ENCODE results near the gene QPRT.
A peak's percentile ranks its signal among the peaks of the same experiment; 100 is the strongest.
"Not testable (repeated sequence)": the region's sequence is repeated elsewhere in the genome, so short reads cannot be mapped to it uniquely, and the experiment has no call there.

The QPRT gene

DNA sequence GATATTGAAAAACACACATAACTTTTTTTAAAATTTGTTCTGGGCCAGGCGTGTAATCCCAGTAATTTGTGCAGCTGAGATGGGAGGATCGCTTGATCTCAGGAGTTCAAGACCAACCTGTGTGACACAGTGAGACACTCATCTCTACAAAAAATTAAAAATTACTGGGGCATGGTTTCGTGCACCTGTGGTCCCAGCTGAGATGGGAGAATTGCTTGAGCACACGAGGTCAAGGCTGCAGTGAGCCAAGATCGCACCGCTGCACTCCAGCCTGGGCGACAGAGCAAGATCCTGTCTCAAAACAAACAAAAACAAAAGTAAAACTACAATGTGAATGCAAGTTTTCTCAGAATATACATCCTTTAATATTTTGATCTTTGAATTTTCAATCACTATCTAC lies 51.7 kb downstream of the QPRT start:
- ATAC-seq (ENCODE audit: low read depth), result peak; percentile 56
- DNase-seq (ENCODE audit: low spot score in 2 of 2), result no peak
- Mint-ChIP-seq H3K27me3 (no peaks in the 10 kb centered on the region), H3K36me3 (peaks cover 7% of the 10 kb centered on the region), H3K9me3 (peaks cover 2% of the 10 kb centered on the region), H3K4me3 (peak overlapping the region; percentile 75), H3K27ac (no peak overlapping the region), H3K4me1 (peaks cover 21% of the 10 kb centered on the region)

DNA sequence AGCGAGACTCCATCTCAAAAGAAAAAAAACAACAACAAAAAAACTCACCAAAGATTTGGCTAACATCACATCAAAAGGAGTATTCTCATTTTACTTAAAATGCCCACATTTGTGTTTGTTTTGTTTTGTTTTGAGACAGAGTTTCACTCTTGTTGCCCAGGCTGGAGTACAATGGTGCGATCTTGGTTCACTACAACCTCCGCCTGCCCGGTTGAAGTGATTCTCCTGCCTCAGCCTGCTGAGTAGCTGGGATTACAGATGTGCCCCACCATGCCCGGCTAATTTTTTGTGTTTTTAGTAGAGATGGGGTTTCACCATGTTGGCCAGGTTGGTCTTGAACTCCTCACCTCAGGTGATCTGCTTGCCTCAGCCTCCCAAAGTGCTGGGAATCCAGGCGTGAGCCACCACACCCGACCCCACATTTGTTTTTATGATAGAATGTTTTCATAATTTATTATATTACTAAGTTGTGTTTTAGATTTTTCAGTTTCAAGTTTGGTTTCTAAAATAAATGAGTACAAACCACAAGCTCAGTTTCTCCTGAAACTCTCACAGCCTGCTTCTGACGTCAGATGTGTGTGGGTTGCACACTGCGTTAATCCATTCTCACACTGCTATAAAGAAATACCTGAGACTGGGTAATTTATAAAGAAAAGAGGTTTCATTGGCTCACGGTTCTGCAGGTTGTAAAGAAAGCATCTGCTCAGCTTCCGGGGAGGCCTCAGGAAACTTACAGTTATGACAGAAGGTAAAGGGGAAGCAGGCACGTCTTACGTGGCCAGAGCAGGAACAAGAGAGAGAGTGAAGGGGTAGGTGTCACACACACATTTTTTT lies 53.0 kb downstream of the QPRT start:
- not testable (repeated sequence) for H3K27me3 Mint-ChIP-seq; DNase-seq (ENCODE audit: low spot score in 2 of 2); H3K27ac Mint-ChIP-seq; H3K9me3 Mint-ChIP-seq
- peaks cover 12% of the 10 kb centered on the region for H3K36me3 Mint-ChIP-seq
- peak; percentile 35 for ATAC-seq (ENCODE audit: low read depth)
- peaks cover 31% of the 10 kb centered on the region for H3K4me1 Mint-ChIP-seq
- peak overlapping the region; percentile 75 for H3K4me3 Mint-ChIP-seq

DNA sequence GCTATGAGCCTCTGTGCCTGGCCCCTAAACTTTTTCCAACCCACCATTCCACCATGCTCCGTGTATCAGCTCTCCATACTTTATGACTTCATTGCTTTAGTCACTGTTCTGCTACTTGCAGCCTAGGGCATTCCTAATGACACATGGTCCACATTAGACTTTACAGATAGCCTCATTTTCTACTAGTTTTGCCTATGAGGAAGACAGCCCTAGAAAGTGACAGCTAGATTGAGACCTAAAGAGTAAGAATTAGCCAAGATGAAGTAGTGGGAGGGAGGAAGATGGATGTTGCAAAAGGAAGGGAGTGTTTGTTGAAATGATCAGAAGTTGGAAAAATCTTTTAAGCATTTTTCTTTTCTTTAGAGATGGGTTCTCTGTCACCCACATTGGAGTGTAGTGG lies 55.8 kb downstream of the QPRT start:
- H3K27me3 Mint-ChIP-seq, result no peaks in the 10 kb centered on the region
- H3K36me3 Mint-ChIP-seq, result peaks cover 13% of the 10 kb centered on the region
- H3K4me1 Mint-ChIP-seq, result peaks cover 43% of the 10 kb centered on the region
- H3K9me3 Mint-ChIP-seq, result peaks cover 2% of the 10 kb centered on the region
- H3K27ac Mint-ChIP-seq, result peak overlapping the region; percentile 9
- ATAC-seq (ENCODE audit: low read depth) (no peak), DNase-seq (ENCODE audit: low spot score in 2 of 2) (no peak)
- no peak overlapping the region for H3K4me3 Mint-ChIP-seq

DNA sequence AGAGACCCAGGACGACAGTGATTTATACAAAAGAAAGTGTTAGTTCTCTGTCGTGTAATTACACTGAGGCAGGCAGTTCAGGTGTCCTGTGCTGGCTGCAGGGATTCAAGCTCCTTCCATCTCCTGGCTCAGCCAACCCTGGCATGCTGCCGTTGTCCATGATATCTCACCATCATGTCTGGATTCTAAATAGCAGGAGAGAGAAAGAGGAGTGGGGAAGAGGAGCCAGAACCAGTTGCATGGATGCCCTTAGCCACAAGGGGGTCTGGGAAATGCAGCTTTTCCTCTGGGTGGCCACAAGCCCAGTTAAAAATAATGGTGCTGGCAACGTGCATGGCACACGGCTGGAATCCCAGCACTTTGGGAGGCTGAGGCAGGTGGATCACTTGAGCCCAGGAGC lies 57.1 kb downstream of the QPRT start:
- peaks cover 20% of the 10 kb centered on the region for H3K36me3 Mint-ChIP-seq
- ATAC-seq (ENCODE audit: low read depth) (no peak), DNase-seq (ENCODE audit: low spot score in 2 of 2) (no peak)
- H3K4me1 Mint-ChIP-seq, result peaks cover 53% of the 10 kb centered on the region
- no peaks in the 10 kb centered on the region for H3K27me3 Mint-ChIP-seq
- peaks cover 2% of the 10 kb centered on the region for H3K9me3 Mint-ChIP-seq
- H3K27ac Mint-ChIP-seq, result no peak overlapping the region
- H3K4me3 Mint-ChIP-seq, result no peak overlapping the region

DNA sequence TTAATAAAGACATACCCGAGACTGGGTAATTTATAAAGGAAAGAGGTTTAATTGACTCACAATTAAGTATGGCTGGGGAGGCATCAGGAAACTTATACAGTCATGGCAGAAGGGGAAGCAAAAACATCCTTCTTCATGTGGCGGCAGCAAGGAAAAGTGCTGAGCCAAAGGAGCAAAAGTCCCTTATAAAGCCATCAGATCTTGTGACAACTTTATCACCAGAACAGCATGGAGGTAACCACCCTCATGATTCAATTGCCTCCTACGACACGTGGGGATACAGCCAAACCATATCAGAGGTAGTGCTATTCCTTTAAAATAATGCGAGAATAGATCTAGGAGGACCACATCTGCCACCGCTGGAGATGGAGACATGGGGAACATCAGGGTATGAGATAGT lies 57.8 kb downstream of the QPRT start:
- H3K36me3 Mint-ChIP-seq, result peaks cover 25% of the 10 kb centered on the region
- H3K4me3 Mint-ChIP-seq, result no peak overlapping the region
- ATAC-seq (ENCODE audit: low read depth) (no peak), DNase-seq (ENCODE audit: low spot score in 2 of 2) (no peak)
- peaks cover 56% of the 10 kb centered on the region for H3K4me1 Mint-ChIP-seq
- no peaks in the 10 kb centered on the region for H3K27me3 Mint-ChIP-seq
- peak overlapping the region; percentile 74 for H3K27ac Mint-ChIP-seq
- H3K9me3 Mint-ChIP-seq, result peaks cover 2% of the 10 kb centered on the region

DNA sequence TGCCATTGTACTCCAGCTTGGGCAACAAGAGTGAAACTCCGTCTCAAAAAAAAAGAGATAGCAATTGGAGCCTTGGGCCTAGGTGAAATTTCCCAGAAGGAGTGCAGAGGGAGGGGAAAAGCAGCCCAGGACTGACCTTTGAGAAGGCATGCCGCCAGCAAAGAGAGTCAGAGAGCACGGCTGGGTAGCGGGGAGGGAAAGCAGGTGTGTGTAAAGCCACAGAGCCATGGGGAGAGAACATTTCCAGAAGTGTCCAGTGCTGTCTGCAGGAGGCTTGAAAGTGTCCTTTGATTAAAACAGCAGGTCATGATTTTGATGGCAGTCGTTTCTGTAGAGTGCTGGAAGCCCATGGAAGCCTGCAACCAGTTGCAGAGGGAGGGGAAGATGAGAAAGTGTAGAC lies 58.7 kb downstream of the QPRT start:
- H3K27me3 Mint-ChIP-seq, result no peaks in the 10 kb centered on the region
- no peak for ATAC-seq (ENCODE audit: low read depth)
- peaks cover 25% of the 10 kb centered on the region for H3K36me3 Mint-ChIP-seq
- no peak for DNase-seq (ENCODE audit: low spot score in 2 of 2)
- peak overlapping the region; percentile 71 for H3K27ac Mint-ChIP-seq
- no peaks in the 10 kb centered on the region for H3K9me3 Mint-ChIP-seq
- peaks cover 54% of the 10 kb centered on the region for H3K4me1 Mint-ChIP-seq
- H3K4me3 Mint-ChIP-seq, result peak overlapping the region; percentile 43

DNA sequence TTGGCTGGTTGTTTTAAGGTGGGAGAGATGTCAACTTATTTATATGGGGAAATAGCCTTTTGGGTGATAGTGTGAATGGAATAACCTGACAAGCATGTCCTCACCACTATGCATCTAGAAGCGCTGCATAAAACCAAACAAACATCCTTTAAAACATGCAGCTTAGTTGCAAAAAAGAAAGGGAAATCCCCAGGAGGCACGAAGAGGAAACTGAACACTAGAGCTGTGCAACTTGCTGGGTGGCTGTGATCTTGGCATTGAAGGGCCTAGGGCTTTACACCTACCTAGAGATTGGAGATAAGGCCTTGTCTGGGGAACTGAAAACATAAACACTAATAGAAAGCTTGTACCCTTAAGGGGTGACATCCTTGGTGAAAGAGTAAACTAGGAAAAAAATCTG lies 59.5 kb downstream of the QPRT start:
- Mint-ChIP-seq H3K4me1 (peaks cover 60% of the 10 kb centered on the region), H3K27me3 (no peaks in the 10 kb centered on the region), H3K9me3 (no peaks in the 10 kb centered on the region), H3K27ac (peak overlapping the region; percentile 71), H3K4me3 (peak overlapping the region; percentile 43), H3K36me3 (peaks cover 26% of the 10 kb centered on the region)
- DNase-seq (ENCODE audit: low spot score in 2 of 2), result peak in 1 of 2 donors; percentile 58
- ATAC-seq (ENCODE audit: low read depth), result peak; percentile 97

DNA sequence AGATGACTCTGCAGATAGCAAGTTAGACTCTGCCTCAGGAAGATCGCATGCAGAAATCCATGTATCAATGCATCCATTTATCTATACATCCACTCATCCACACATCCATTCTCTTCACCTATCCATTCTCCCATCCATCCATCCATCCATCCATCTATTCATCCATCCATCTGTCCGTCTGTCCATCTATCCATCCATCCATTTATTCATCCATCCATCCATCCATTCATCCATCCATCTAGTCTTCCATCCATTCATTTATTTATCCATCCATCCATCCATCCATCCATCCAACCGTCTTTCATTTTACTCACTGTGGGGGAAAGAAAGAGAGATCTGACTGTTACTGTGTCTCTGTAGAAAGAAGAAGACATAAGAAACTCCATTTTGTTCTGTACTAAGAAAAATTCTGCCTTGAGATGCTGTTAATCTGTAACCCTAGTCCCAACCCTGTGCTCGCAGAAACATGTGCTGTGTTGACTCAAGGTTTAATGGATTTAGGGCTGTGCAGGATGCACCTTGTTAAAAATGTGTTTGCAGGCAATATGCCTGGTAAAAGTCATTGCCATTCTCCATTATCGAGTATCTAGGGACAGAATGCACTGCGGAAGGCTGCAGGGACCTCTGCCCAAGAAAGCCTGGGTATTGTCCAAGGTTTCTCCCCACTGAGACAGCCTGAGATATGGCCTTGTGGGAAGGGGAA lies 61.1 kb downstream of the QPRT start:
- not testable (repeated sequence) for ATAC-seq (ENCODE audit: low read depth); H3K9me3 Mint-ChIP-seq; H3K27me3 Mint-ChIP-seq; DNase-seq (ENCODE audit: low spot score in 2 of 2)
- peaks cover 55% of the 10 kb centered on the region for H3K4me1 Mint-ChIP-seq
- H3K4me3 Mint-ChIP-seq, result peak overlapping the region; percentile 10
- peaks cover 27% of the 10 kb centered on the region for H3K36me3 Mint-ChIP-seq
- peak overlapping the region; percentile 91 for H3K27ac Mint-ChIP-seq

DNA sequence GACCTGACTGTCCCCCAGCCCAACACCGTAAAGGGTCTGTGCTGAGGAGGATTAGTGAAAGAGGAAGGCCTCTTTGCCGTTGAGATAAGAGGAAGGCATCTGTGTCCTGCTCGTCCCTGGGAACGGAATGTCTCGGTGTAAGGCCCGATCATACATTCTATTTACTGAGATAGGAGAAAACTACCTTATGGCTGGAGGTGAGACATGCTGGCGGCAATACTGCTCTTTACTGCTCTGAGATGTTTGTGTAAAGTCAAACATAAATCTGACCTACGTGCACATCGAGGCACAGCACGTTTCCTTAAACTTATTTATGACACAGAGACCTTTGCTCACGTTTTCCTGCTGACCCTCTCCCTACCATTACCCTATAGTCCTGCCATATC lies 61.6 kb downstream of the QPRT start:
- peak overlapping the region; percentile 47 for H3K4me3 Mint-ChIP-seq
- peak overlapping the region; percentile 91 for H3K27ac Mint-ChIP-seq
- ATAC-seq (ENCODE audit: low read depth); H3K9me3 Mint-ChIP-seq; DNase-seq (ENCODE audit: low spot score in 2 of 2); H3K27me3 Mint-ChIP-seq: not testable (repeated sequence)
- peaks cover 27% of the 10 kb centered on the region for H3K36me3 Mint-ChIP-seq
- peaks cover 55% of the 10 kb centered on the region for H3K4me1 Mint-ChIP-seq

DNA sequence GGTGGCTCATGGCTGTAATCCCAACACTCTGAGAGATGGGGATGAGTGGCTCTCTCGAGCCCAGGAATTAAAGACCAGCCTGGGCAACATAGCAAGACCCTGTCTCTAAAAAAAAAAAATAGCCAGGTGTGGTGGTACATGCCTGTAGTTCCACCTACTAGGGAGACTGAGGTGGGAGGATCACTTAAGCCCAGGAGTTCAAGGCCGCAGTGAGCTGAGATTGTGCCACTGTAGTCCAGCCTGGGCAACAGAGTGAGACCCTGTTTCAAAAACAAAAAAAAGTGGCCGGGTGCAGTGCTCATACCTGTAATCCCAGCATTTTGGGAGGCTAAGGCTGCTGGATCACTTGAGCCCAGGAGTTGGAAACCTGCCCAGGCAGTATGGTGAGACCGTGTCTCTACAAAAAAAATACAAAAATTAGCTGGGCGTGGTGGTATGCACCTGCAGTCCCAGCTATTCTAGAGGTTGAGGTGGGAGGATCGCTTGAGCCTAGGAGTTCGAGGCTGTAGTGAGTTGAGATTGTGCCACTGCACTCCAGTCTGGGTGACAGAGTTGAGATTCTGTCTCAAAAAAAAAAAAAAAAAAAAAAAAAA lies 63.8 kb downstream of the QPRT start:
- H3K4me1 Mint-ChIP-seq, result peaks cover 56% of the 10 kb centered on the region
- ATAC-seq (ENCODE audit: low read depth) (no peak), DNase-seq (ENCODE audit: low spot score in 2 of 2) (no peak)
- no peaks in the 10 kb centered on the region for H3K27me3 Mint-ChIP-seq
- peaks cover 25% of the 10 kb centered on the region for H3K36me3 Mint-ChIP-seq
- no peaks in the 10 kb centered on the region for H3K9me3 Mint-ChIP-seq
- H3K4me3 Mint-ChIP-seq, result peak overlapping the region; percentile 44
- peak overlapping the region; percentile 78 for H3K27ac Mint-ChIP-seq

DNA sequence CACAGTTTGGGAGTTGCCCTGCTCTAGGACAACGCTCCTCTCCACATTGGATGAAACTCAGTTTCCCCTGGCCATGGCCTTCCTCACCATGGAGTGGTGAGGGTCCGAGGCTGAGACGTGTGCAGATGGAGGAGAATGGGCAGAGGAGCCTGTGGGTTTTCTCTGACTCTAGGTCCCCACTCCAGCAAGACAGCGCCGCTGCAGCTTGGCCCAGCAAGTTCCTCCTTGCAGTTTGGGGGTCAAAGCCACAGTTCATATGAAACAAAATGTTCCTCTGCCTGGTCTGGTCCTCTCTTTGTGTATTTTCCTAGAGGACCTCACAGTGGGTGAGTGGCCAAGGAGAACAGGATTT lies 64.5 kb downstream of the QPRT start:
- Mint-ChIP-seq H3K4me1 (peaks cover 50% of the 10 kb centered on the region), H3K4me3 (peak overlapping the region; percentile 64), H3K9me3 (no peaks in the 10 kb centered on the region), H3K36me3 (peaks cover 25% of the 10 kb centered on the region), H3K27ac (peak overlapping the region; percentile 78), H3K27me3 (no peaks in the 10 kb centered on the region)
- DNase-seq (ENCODE audit: low spot score in 2 of 2), result no peak
- ATAC-seq (ENCODE audit: low read depth), result no peak

DNA sequence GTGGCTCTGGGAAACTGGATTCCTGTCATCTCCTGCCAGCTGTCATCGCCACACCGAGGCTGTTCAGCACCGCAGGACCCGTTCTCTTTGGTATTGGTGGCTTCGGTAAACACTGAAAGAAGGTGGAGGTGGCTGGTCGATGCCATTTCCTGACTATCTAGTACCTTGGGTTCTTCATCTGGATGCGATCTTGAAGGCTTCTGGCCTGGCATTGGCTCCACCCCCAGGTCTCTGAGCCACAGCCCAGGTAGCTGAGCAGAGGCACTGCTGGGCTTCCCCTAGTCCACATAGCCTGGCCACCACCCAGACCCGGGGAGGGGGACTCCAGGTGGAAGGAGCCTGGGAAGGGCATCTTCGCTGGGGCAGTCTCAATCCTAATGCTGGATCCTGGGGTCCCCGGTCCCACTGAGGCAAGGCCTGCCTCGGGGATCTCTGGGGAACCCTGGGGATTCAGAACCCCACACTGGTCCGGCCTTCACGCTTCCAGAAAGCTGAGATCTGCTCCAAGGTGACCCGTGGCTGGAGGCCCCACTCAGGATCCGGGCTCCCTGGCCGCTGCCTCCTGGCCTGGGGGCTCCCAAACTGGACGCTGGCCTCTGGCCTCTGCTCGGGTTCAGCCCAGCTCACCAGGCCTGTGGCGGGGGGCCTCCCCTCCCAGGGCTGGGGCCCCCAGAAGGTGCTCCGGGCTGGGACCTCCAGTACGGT lies 65.0 kb downstream of the QPRT start:
- Mint-ChIP-seq H3K4me1 (peaks cover 48% of the 10 kb centered on the region), H3K9me3 (no peaks in the 10 kb centered on the region), H3K4me3 (peak overlapping the region; percentile 98), H3K27me3 (no peaks in the 10 kb centered on the region), H3K27ac (peak overlapping the region; percentile 98), H3K36me3 (peaks cover 27% of the 10 kb centered on the region)
- DNase-seq (ENCODE audit: low spot score in 2 of 2) (no peak), ATAC-seq (ENCODE audit: low read depth) (no peak)

DNA sequence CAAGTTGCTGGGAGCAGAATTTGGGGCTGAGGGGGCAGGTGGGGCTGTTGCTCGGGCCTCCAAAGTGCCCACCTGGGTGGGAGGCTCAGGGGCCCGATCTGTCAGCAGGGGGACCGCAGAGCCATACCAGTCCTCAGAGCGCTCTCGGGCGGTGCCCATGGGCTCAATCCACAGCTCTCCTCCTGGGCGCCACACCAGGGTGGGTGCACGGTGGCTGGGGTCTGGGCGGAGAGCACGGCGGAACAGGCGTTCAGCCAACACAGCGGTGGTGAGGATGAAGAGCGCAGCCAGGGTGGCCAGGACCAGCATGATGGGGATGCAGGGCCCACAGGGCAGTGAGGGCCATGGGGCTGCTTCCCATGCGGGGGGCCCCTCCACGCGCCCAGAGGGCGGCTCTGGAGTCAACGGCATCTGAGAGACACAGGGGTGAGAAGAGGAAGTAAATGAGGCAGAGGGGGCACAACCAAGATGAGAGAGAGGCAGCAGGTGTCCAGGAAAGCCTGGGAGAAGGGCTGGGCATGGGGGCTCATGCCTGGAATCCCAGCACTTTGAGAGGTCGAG lies 65.6 kb downstream of the QPRT start:
- H3K9me3 Mint-ChIP-seq, result no peaks in the 10 kb centered on the region
- H3K4me3 Mint-ChIP-seq, result peak overlapping the region; percentile 98
- peak overlapping the region; percentile 98 for H3K27ac Mint-ChIP-seq
- DNase-seq (ENCODE audit: low spot score in 2 of 2) (no peak), ATAC-seq (ENCODE audit: low read depth) (no peak)
- peaks cover 46% of the 10 kb centered on the region for H3K4me1 Mint-ChIP-seq
- H3K36me3 Mint-ChIP-seq, result peaks cover 29% of the 10 kb centered on the region
- no peaks in the 10 kb centered on the region for H3K27me3 Mint-ChIP-seq
